HG03575 (cell line): Measurements from ENCODE around the gene FUT2.
"Not testable (repeated sequence)": the region's sequence is repeated elsewhere in the genome, so short reads cannot be mapped to it uniquely, and the experiment has no call there.

ENCODE experiments used
- ATAC-seq: cut with Tn5 transposase; IDR thresholded peaks from one replicate; pipeline ENCODE4 v1.9.1; 2021; ENCODE audit not compliant: unreplicated experiment, insufficient number of reproducible peaks, low FRiP score; ENCODE audit errors: extremely low read depth

FUT2 gene

DNA sequence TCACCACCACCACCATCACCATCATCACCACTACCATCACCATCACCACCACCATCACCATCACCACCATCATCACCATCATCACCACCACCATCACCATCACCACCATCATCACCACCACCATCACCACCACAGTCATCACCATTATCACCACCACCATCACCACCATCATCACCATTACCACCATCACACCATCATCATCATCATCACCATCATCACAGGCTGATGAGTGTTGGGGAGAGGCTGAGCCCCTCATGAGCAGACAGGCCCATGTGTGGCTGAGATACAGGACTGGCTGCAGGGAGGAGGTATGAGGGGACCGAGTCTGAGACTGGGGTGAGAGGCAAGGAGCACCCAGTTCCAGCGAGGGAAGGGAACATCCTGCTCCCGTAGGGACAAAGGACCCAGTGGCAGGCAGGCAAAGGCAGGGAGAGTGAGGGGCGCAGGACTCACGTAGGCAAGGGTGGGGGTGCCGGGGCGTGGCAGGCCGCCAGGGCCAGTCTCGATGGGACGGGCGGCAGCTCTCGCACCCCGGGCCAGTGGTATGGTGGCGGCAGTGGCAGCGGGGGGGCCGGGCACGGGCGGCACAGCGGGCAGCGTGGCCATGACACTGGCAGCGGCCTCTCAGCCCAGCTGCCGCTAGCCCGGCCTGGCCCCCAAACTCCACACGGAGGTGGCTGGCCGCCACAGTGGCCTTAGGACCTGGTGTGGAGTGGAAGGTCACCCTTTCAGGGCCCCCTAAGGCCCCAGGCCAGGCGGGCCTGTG lies 25.7 kb upstream of the FUT2 start:
- ATAC-seq = no peak

DNA sequence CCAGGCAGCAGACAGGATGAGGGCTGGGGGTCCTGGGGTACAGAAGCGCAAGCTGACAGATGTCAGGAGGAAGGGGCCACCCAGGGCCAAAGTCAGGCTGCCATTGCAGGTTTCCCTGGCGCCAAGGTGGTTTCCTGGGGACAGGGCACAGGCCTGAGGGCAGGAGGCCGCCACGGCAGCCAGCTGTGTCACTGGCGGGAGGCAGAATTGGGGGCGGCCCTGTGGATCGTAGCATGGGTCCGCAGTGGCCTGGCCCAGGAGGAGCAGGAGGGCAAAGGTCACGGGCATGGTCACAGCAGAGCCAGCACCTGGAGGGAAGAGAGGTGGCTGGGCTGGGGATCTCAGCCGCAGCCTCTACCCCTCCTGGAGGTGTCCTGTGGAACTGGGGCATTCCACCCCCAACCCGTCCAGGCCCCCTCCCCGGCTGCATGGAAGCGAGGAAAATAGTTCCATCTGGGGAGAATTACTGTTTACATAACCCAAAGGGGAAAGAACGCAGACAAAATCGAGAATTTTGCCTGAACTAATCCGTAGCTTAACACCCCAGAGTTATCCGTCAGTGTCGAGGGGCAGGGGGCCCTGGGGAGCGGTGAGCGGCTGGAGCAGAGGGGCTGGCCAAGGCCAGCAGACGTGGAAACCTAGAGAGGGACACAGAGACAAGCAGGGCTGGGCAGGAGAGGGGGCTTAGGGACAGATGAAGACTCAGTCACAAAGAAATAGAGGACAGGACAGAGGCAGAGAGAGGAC lies 24.9 kb upstream of the FUT2 start:
- ATAC-seq = no peak

DNA sequence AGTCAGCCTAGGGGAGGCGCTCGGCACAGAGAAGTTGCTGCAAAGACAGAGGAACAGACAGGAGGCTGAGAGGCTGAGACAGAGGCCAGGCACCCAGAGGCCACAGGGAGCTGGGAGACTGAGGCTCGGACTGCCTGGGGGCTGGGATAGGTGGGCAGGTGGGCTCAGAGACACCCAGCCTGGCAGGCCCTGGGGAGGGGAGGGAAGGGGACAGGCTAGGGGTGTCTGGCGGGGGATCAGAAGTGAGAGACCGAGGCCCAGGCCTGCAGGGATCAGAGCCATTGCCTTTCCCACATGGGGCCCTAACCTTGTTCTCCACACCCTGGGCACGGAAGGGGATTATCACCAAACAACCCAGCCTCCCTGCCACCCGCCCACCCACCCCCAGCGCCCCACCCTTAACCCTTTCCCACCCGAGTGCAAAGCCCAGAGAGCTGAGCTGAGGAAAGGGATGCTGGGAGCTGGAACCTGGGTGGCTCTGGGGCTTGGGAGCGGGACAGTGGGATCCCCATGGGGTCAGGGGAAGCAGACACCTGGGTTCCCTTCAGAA lies 24.2 kb upstream of the FUT2 start:
- ATAC-seq = no peak

DNA sequence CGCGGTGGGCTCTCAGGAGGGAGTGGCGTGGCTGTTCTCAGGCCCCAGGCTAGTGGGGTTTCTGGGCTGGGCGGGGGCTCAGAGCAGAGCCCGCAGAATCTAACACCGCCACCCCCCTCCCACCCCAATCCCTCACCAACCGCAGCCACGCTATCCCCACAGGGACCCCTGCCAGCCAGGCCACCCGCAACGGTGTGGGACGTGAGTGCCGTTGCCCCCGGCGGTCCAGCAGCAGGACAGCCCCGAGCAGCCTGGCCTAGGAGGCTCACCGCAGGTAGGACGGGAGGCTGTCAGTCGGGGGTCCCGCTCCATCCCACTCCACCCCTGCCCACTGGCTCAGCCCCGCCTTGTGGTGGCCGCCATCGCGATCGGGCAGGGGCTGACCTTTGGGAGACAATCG lies 22.8 kb upstream of the FUT2 start, which contains the start of gene NTN5:
Gene NTN5 (minus strand): TSS at position 24 of the 400 bp plus-strand sequence. CDS start 2,031 bp downstream, outside the sequence.
- no peak for ATAC-seq

DNA sequence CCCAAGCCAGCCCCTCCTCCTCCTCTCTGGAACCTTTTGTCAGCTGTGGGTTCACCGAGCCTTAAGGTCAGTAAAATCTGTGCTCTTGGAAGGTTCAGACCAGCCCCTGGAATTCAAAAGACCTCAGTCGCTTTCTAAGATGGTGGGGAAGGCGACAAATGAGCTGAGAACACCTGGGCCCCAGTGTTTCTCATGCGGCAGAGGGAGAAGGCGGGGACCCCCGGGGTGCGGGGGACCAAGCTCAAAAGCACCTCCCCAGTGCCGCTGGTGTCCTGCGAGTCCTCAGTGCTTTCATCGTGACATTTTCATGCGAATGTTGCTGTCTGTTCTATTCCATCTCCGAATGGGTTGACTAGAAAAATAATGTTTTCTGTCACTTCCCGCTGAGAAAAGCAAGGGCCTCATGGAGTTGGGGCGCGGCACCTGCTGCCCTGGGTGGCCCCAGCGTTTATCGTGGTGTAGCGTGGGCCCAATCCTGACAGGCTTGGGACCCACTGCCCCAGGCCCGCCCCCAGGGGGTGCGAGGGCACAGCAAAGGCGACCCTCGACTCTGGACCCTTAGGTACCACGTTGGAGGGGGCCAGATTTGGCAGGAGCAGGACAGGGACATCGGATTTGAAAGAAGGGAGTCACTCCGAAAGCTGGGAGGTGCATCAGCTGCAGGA lies 22.2 kb upstream of the FUT2 start:
- no peak for ATAC-seq

DNA sequence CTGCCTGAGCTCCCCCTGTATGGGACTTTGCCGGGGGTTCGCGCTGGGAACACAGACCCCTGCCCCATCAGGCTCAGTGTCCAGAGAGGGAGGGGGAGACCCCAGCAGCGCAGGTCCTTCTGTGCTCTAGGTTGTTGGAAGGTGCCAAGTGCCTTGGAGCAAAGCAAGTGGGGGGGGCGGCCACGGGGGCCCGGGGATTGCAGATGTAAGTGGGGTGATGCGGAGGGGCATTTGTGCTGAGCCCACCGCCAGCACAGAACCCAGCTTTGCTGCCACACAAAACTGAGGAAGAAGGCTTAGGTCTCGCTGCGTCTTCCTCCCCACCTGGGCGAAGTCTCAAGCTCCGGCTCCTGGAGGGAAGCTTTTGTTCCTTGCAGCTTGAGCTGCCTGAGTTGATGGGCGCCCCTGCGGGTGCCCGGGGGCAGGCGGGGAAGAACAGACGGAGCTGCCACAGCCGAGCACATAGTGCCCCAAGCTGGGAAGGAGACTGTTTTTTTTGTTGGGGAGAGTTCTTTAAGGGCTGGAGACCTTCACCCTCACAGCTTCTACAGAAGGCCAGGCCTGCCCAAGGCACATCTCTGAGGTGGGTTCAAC lies 21.5 kb upstream of the FUT2 start:
- ATAC-seq = no peak

DNA sequence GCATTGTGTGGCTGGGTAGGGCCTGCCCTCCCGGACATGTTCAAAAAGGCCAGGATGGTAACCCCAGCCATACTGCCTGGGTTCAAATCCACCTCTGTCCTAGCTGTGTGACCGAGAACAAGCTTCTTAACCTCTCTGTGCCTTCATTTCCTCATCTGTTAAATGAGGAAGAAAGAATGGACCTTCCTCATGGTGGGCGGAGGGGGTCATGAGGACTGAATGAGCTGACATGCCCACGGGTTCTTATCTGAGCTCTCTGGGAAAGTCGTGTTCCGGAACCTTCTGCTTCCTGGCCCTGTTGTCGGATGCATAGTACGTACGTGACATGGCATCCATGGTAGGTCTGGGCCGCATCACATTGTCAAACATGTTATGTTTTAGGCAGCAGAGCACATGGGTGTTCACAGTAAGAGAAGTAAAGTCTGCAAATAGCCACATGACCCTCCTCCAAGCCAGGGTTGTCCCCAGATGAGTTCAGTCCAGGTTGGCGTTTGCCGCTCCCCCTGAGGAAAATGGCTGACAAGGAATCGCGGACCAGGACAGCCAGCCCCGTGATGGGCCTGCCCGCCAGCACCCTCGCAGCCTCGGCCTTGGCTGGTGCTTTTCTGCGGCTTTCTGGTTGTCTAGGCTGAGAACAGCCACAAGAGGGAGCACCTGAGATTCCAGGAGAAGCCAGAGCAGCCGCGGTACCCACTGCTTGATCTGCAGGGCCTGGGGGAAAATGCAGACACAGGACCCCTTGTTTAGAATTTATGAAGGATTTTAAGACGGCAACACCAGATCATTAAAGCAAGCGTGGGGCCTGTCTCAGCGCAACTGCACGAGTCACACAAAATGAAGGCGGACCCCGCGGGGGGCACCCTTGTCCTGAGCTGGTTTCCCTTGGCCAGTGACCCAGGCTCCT lies 20.6 kb upstream of the FUT2 start:
- no peak for ATAC-seq

DNA sequence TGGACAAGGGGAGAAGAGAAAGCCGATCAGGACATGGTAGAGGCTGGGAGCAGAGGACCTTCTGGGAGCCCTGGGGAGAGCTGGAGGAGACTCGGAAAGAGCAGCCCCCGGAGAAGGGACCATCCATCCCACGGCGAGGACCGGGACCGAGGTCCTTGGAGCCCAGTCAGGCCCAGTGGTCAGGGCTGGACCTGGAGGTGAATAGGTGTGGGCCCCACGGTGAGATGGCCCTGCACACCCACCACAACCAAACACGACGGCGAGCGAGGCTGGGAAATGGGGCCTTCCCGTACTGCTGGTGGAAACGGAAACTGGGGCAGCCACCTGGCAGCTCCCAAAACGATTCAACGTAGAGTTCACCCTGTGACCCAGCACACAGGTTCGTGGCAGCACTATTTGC lies 19.3 kb upstream of the FUT2 start:
- ATAC-seq = no peak

DNA sequence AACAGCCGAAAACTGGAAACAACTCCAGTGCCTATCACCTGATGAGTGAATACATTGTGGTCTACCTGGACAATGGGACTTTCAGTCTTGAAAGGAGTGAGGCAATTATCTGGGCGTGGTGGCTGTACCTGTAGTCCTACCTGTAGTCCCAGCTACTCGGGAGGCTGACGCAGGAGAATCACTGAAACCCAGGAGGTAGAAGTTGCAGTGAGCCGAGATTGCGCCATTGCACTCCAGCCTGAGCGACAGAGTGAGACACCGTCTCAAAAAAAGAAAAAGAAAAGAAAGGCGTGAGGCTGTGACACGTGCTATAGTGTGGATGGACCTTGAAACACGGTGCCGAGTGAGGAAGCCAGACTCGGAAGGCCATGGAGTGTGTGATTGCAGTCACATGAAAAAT lies 18.9 kb upstream of the FUT2 start:
- no peak for ATAC-seq

DNA sequence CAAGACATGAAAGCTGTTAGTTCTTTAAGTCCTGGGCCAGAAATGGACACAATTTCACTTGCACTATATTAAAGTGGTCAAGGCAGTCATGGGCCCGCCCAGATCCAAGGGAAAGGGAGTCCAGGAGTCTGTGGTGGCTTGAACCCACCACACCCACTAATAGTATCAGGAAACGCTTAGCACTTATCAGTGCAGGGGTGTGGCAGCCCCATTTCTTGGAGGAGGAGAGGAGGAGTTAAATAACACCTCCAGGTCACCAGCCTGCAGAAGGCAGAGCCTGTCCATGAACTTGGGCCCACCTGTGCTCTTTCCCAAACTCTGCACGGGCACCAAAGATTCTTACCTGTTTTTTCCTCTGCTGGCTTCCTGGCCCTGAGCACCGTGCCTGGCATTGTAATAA lies 17.6 kb upstream of the FUT2 start:
- no peak for ATAC-seq

DNA sequence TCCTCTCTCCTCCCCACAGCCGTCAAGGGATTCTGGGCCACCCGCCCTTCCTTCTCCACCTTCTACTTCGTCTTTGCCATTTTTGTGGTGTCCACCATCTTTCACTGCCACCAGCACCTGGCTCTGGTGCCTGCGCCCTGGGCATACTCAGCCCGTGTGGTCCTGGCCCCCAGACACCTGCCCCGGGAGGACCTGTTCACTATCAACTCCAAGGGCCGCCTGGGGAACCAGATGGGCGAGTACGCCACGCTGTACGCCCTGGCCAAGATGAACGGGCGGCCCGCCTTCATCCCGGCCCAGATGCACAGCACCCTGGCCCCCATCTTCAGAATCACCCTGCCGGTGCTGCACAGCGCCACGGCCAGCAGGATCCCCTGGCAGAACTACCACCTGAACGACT lies 15.8 kb upstream of the FUT2 start:
- not testable (repeated sequence) for ATAC-seq

DNA sequence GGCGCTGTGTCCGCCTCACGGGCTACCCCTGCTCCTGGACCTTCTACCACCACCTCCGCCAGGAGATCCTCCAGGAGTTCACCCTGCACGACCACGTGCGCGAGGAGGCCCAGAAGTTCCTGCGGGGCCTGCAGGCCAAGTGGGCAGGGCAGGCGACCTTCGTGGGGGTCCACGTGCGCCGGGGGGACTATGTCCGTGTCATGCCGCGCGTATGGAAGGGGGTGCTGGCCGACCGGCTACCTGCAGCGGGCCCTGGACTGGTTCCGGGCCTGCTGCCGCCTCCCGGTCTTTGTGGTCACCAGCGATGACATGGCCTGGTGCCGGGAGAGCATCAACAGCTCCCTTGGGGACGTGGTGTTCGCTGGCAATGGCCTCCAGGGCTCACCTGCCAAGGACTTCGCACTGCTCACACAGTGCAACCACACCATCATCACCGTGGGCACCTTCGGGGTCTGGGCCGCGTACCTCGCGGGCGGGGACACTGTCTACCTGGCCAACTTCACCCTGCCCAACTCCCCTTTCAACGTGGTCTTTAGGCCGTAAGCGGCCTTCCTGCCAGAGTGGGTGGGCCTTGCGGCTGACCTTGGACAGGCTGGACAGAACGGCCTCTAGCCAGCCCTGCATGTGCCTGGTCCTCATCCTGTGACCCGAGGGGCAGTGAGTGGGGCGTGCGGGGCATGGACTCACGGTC lies 15.2 kb upstream of the FUT2 start:
- ATAC-seq = no peak

DNA sequence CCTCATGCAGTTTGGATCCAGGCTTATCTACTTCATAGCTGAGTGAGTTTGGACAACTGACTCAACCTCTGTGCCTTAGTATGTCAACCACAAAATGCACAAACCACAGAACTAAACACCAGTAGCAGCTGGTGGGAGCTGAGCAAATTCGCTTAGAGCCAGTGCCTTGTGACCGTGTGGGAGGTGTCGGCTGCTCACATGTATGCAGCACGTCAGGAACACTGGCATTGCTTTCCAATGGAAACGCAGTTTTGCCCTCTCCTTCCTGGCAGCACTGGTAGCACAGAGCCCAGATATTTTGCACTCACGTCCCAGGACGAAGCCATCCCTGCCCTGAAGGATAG lies 14.7 kb upstream of the FUT2 start:
- ATAC-seq = no peak

DNA sequence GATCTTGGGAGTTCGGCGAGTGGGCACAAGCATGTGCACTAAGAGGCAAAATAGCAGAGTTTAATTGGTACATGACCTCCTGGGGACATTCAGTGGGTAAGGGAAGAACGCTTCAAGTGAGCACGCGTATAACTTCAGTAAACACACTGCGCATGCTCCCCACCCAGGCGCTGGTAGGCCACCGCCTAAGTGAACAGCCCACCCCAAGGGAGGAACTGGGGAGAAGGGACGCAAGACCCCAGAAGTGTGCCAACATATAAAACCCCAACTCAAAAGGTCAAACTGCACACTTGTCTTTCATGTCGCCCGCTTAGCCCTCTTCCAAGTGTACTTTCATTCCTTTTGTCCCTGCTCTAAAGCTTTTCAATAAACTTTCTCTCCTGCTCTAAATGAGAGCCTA lies 12.4 kb upstream of the FUT2 start:
- no peak for ATAC-seq

DNA sequence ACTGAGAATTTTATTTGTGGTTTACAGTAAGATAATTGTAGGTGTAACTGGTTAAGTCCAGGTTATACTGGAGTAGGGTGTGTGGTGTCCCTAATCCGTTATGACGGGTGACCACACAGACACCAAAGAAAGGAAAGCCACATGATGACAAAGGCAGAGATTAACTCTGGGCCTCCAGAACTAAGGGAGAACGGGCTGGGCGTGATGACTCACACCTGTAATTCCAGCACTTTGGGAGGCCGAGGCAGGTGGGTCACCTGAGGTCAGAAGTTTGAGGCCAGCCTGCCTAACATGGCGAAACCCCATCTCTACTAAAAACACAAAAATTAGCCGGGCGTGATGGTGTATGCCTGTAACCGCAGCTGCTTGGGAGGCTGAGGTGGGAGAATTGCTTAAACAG lies 10.2 kb upstream of the FUT2 start:
- ATAC-seq = no peak

DNA sequence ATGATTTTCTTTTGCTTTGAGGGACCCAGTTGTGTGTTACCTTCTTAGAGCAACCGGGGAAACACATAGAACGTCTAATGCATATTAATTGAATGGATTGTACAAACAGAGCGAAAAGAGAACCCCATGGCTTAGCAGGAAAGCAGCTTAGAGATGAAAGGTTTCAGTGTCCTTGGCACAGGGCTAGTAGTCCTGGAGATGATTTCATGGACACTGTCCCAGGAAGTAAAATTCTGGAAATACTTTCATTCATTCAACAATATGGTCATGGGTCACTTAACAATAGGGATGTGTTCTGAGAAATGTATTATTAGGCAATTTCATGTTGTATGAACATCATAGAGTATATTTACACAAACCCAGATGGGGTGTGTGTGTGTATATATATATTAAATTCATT lies 9.7 kb upstream of the FUT2 start:
- no peak for ATAC-seq

DNA sequence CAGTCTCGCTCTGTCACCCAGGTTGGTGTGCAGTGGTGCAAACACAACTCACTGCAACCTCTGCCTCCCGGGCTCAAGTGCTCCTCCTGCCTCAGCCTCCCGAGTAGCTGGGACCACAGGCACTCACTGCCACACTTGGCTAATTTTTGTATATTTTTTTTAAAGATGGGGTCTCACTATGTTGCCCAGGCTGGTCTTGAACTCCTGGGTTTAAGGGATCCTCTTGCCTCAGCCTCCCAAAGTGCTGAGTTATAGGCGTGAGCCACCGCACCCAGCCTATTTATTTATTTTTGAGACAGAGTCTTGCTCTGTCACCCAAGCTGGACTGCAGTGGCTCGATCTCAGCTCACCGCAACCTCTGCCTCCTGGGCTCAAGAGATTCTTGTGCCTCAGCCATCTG lies 9.1 kb upstream of the FUT2 start:
- ATAC-seq = not testable (repeated sequence)

DNA sequence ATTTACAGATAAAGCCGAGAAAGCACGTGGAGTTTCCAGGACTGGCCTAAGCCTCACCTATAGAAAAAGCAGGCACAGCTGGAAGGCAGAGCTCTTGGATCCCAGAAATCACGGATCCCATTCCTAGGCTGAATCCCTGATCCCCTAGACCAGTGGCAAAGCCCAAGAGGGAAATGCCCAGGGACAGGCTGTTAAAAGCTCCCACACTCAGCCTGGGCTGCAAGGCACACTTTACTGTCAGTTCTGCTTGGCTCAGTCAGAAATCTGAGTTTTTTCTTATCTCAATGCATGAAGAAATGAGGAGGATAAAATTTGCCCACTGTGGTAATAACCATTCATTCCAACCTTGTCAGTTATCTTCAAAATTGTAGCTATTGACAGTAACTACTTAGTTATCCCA lies 8.0 kb upstream of the FUT2 start:
- no peak for ATAC-seq
